ENCODE data around the gene INAFM2. TPM values are rescaled to one million over a fixed set of nuclear protein-coding genes. Genes with fewer than 3 reads are reported as not detected.

Gene INAFM2
- total and polyA plus RNA-seq, 9 donors, result 7.4 to 50.6 (median 30.6) TPM

DNA sequence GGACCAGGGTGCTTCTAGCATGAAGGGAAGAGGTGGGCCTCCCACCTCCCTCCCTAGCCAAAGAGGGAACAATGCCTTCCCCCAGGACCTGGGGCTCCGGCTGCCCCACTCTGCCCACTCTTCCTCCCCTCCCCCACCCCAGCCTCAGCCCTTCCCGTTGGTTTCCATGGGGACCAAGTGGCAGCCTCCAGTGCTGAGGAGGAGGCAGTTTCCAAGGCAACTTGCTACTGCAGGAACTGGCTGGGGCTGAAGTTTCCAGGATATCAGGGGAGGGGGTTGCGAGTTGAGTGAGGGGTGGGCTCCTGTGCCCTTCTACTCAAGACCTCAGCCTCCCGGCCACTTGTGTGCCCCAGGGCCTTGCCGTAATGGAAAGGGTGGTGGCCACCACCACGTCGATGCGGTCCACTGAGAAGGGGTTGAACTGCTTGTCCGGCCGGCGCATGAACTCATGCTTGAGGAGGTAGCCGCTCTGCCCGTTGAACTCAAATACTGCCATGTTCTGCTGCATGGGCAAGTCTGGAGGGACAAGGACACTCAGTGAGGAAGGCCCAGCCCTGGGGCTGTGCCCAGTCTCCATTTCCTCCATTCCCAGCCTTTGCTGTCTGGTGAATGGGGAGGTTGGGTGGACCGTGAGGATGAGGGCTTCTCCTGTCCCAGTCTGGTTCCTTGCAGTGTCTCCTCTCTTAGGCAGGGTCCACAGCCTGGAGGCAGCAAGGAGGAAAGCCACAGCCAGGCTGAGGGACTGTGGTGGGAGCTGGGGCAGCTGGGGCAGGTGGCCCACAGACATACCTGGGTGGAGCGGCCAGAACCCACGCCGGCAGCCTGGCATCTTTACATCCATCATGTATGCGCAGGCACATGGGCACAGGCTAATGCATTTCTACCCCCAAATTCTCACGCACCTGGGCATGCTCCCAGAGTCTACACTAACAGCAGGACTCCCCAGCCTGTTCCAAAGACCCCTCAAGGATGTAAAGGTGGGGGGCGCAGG lies 29.3 kb upstream of the INAFM2 start:
- no peak overlapping the region for H3K4me3 ChIP-seq
- TF ChIP-seq, protein P1, sequence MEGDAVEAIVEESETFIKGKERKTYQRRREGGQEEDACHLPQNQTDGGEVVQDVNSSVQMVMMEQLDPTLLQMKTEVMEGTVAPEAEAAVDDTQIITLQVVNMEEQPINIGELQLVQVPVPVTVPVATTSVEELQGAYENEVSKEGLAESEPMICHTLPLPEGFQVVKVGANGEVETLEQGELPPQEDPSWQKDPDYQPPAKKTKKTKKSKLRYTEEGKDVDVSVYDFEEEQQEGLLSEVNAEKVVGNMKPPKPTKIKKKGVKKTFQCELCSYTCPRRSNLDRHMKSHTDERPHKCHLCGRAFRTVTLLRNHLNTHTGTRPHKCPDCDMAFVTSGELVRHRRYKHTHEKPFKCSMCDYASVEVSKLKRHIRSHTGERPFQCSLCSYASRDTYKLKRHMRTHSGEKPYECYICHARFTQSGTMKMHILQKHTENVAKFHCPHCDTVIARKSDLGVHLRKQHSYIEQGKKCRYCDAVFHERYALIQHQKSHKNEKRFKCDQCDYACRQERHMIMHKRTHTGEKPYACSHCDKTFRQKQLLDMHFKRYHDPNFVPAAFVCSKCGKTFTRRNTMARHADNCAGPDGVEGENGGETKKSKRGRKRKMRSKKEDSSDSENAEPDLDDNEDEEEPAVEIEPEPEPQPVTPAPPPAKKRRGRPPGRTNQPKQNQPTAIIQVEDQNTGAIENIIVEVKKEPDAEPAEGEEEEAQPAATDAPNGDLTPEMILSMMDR (IDR thresholded peaks at IDR 0.05), result no peak
- TF ChIP-seq EP300 (IDR thresholded peaks at IDR 0.05), result no peak
- TF ChIP-seq POLR2A (IDR thresholded peaks at IDR 0.05), result no peak
- no peaks in the 10 kb centered on the region for H3K36me3 ChIP-seq
- peaks cover 3% of the 10 kb centered on the region for H3K4me1 ChIP-seq (ENCODE audit: insufficient read depth)
- no peak for DNase-seq
- no peaks in the 10 kb centered on the region for H3K27me3 ChIP-seq
- H3K27ac ChIP-seq, result no peak overlapping the region
- intact Hi-C loops (cut with DNase I), result no loop called here
- 88% methylated on average over 20 of the region's 20 CpGs for WGBS, 3 donors
- no peaks in the 10 kb centered on the region for H3K9me3 ChIP-seq

- Histone ChIP-seq H3K9me3 (no peaks in the 10 kb centered on the region), H3K27me3 (no peaks in the 10 kb centered on the region), H3K4me1 (ENCODE audit: insufficient read depth) (peaks cover 3% of the 10 kb centered on the region), H3K4me3 (no peak overlapping the region), H3K27ac (no peak overlapping the region), H3K36me3 (no peaks in the 10 kb centered on the region)
- no peak for DNase-seq
- 72 to 79% (median 78%) methylated on average over 1 of the region's 1 CpG for WGBS, 3 donors
- TF ChIP-seq POLR2A (IDR thresholded peaks at IDR 0.05) (no peak), EP300 (IDR thresholded peaks at IDR 0.05) (no peak)
- TF ChIP-seq, protein P1 (IDR thresholded peaks at IDR 0.05), result no peak
- intact Hi-C loops (cut with DNase I), result no loop called here
These were observed 28.2 kb upstream of the INAFM2 start for GRCh38 chr15:40295297-40295696.

GRCh38 chr15:40295877-40296560 lies 27.5 kb upstream of the INAFM2 start:
- no peak for DNase-seq
- Histone ChIP-seq H3K27ac (no peak overlapping the region), H3K4me1 (ENCODE audit: insufficient read depth) (peaks cover 1% of the 10 kb centered on the region), H3K4me3 (no peak overlapping the region), H3K27me3 (no peaks in the 10 kb centered on the region), H3K9me3 (no peaks in the 10 kb centered on the region), H3K36me3 (no peaks in the 10 kb centered on the region)
- 59 to 65% (median 65%) methylated on average over 12 of the region's 12 CpGs for WGBS, 3 donors
- intact Hi-C loops (cut with DNase I), result no loop called here
- TF ChIP-seq POLR2A (IDR thresholded peaks at IDR 0.05) (no peak), EP300 (IDR thresholded peaks at IDR 0.05) (no peak)
- TF ChIP-seq, protein P1 (IDR thresholded peaks at IDR 0.05), result no peak

- H3K27me3 ChIP-seq, result no peaks in the 10 kb centered on the region
- H3K27ac ChIP-seq, result no peak overlapping the region
- no peaks in the 10 kb centered on the region for H3K9me3 ChIP-seq
- no peak for DNase-seq
- H3K36me3 ChIP-seq, result no peaks in the 10 kb centered on the region
- TF ChIP-seq EP300 (IDR thresholded peaks at IDR 0.05), result no peak
- TF ChIP-seq, protein P1 (IDR thresholded peaks at IDR 0.05), result no peak
- TF ChIP-seq POLR2A (IDR thresholded peaks at IDR 0.05), result no peak
- intact Hi-C loops (cut with DNase I), result no loop called here
- no peaks in the 10 kb centered on the region for H3K4me1 ChIP-seq (ENCODE audit: insufficient read depth)
- no peak overlapping the region for H3K4me3 ChIP-seq
- 77 to 84% (median 84%) methylated on average over 5 of the region's 5 CpGs for WGBS, 3 donors
These were observed 26.8 kb upstream of the INAFM2 start for GRCh38 chr15:40296561-40297230.

Measured in ovary (tissue), 9 donors.